Measurements from ENCODE around the gene DNAJC12.
"Not testable (repeated sequence)": the region's sequence is repeated elsewhere in the genome, so short reads cannot be mapped to it uniquely, and the experiment has no call there.

Gene DNAJC12

GRCh38 chr10:67839511-67839910 lies 1.5 kb upstream of the DNAJC12 start:
- not testable (repeated sequence) for DNase-seq

DNA sequence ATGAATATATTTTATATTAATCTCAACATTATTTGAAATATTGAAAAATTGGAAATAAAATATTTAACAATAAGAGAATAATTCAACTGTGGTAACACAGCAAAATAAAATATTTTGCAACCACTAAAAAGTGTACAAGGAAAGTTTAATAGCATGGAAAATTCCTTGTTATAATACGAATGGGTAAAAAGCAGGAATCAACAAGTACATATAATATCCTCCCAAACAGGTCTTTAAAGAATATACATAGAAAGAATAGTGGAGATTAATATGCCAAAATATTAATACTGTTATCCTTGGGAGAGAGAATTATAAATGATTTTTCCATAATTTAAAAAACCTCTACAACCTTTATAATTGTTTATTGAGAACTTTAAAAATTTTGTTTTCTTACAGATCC lies 1.0 kb downstream of the DNAJC12 start:
- DNase-seq = no peak

DNA sequence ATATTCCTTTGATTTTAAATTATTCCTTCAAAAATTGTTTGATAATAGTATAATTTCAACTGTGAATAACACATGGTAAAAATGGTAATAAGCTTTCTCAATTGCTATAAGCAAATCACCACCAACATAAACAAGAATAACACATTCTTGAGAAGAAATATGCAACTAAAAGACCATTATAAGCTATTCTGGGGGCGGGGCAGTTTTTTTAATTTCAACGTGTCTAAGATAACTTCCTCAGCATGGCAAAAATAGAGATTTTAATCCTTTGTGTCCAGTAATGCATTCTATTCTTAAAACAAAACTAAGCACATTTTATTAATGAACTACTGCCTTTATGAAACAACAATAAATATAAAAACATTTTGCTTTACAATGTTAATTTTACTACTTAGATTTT lies 1.5 kb downstream of the DNAJC12 start:
- no peak for DNase-seq

DNA sequence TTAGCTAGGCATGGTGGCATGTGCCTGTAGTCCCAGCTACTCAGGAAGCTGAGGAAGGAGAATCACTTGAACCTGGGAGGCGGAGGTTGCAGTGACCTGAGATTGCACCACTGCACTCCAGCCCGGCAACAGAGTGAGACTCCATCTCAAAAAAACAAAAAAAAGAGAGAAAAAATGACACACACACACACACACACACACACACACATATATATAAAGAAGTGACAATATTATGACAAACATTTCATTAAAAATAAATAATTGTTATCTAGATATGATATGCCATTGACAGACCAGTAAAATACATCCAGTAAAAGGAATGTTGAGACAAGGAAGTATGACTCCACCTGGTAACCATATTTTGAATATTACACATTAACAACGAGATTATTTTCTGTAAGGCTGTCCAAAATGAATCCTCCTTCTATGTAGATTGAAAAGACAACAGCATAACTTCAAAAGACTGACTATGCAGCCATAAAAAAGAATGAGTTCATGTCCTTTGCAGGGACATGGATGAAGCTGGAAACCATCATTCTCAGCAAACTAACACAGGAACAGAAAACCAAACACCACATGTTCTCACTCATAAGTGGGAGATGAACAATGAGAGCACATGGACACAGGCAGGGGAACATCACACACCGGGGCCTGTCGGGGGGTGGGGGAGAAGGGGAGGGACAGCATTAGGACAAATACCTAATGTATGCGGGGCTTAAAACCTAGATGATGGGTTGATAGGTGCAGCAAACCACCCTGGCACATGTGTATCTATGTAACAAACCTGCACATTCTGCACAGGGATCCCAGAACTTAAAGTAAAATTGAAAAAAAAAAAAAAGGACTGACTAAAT lies 2.2 kb downstream of the DNAJC12 start:
- DNase-seq = not testable (repeated sequence)

GRCh38 chr10:67834375-67834774 lies 3.6 kb downstream of the DNAJC12 start:
- DNase-seq = no peak

DNA sequence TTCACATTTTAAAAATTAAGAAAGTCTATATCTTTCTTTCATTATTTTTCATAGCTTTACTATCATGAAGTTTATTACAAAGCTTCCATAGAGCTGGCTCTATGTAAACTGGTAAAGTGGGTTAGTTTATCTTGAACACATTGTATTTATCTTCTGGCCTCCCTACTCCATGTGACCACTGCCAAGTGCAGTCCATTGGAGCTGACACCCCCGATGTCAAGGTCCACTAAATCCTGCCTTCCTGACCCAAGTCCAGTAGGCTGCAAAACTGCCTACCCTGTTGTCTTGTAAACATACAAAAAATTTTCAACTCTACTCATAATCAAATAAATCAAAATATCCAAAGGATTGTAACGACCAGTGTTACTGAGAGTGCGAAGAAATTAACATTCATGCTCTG lies 10.2 kb downstream of the DNAJC12 start:
- no peak for DNase-seq

- peak; percentile 6 for DNase-seq
Measured at GRCh38 chr10:67819768-67820204, 18.2 kb downstream of the DNAJC12 start.

DNA sequence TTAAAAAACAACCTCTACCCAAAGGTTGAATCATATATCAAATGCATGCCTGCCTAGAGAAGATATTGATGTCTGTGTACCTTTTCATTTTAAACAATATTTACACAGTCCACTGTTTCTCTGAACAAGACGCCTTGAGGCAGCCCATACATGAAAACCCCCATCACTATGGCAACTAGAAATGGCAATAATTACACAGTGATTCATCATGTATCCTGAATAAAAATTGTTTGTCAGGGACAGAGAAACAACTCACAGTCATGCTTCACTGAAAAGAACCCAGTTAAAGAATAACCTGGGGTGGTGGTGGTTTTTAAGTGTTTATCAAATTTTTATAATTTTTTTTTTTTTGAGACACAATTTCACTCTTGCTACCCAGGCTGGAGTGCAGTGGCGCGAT lies 19.7 kb downstream of the DNAJC12 start:
- no peak for DNase-seq

DNA sequence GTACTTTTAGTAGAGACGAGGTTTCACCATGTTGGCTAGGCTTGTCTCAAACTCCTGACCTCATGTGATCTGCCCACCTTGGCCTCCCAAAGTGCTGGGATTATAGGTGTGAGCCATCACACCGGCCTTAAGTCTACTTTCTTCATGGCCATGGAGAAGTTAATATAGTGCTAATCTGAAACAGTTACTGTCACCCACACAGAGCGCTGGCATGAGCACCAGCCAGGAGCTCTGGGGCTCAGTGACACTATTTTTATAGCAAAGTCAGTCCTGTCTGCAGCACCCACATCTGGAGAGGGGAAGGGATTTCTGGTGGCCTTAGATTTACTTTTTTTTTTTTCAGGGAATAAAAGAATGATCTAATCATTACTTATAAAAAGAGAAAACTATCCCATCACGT lies 21.3 kb downstream of the DNAJC12 start:
- DNase-seq = no peak

DNA sequence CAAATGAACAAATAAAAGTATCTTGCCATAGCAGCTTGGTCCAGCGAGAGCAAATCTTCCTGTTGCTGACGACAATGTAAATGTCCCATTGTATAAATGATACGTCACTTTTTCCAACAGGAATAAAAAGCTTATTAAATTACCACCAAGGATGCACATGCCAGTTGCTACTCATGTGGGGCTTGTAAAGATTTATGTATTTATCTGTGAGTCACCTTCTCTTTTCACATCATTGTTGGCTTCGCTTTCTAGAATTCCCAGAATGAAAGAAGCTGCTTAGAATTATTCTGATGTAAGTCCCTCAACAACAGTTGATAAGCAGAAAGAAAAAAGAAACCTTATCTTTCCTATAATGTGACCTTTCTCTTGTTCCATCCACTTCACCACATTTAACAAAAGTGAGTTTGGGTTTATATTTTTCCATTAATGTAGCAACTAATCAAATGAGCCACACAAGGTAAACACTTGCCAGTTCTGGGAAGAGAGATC lies 22.4 kb downstream of the DNAJC12 start:
- no peak for DNase-seq

DNA sequence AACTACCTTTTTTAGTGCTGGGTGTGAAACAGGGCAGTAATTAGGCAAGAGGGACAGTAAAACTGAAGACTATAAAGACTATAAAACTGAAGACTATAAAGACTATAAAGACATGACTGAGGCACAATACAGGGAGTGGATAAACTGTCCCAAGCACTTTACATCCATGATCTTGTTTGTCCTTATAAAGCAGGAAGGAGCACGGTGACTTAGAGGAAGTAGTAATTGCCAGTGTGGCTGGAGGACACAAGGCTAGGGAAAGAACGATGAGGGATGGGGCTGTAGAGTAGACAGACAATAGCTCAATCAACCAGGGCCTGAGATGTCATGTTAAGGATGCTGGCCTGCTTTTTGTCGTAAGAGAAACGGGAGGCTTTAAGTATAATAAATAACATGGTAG lies 26.0 kb downstream of the DNAJC12 start:
- DNase-seq = no peak

- DNase-seq = no peak
Measured at GRCh38 chr10:67809107-67809506, 28.9 kb downstream of the DNAJC12 start.

GRCh38 chr10:67808704-67809103 lies 29.3 kb downstream of the DNAJC12 start:
- DNase-seq = no peak

GRCh38 chr10:67807855-67808456 lies 30.0 kb downstream of the DNAJC12 start:
- DNase-seq = no peak

GRCh38 chr10:67804395-67804678 lies 33.7 kb downstream of the DNAJC12 start:
- no peak for DNase-seq

DNA sequence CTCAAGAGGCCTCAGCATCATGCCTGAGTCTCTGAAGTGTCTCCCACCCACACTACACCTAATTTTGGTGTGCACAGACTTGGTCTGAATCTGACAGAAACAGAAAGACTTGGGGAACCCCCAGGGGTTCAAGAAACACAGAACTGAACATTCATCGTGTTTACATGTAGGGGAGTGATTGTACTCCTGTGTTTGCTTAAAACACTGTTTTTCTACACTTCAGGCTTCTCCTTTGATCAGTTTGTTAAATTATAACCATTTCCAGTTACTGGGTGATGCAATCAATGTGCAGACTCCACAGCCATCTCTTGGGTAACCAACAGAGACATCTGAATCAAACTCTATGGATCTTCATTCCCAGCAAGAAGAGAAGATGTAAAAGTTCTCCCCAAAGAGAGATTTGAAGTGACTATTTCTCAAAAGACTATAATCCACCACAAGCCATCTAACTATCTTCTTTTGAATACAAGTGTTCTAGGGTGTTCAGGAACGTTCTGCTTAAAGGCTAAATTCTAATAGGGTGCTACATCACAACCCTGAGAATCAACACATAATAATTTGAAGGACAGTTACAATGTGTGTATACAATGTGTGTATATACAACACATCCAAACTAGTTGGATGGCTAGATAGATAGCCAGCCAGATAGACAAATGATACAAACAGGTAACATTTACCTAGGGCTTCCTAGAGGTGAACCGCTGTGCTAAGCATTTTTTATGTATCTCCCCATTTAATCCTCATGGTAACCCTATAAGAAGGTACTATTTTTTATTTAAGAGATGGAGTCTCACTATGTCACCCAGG lies 34.2 kb downstream of the DNAJC12 start:
- peak; percentile 22 for DNase-seq

GRCh38 chr10:67802767-67803538 lies 35.0 kb downstream of the DNAJC12 start:
- no peak for DNase-seq

GRCh38 chr10:67801118-67801517 lies 36.9 kb downstream of the DNAJC12 start:
- no peak for DNase-seq

- DNase-seq = no peak
Measured at GRCh38 chr10:67794909-67795460, 43.0 kb downstream of the DNAJC12 start.

GRCh38 chr10:67794256-67794655 lies 43.7 kb downstream of the DNAJC12 start:
- no peak for DNase-seq

- DNase-seq = no peak
Measured at GRCh38 chr10:67793313-67793712, 44.7 kb downstream of the DNAJC12 start.

DNA sequence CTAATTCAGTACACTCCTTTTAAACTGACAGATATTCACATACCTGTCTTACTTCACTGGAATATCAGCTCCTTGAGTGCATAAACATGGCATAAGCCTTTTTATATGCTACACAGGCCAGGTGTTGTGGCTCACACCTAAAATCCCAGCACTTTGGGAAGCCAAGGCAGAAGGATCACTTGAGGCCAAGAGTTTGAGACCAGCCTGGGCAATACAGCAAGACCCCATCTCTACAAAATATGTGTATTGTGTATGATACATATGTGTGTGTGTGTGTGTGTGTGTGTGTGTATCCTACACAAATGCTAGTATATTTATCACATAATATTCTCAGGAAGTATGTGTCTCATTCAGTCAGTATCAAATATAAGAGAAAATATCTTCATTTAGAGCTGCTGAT lies 45.3 kb downstream of the DNAJC12 start:
- no peak for DNase-seq

Measured in stimulated activated CD4-positive, alpha-beta T cell treated with anti-CD3 and anti-CD28 coated beads, Interleukin-1b, Interleukin-23, amount 100 ng/mL, for 48 hours (primary cell).